HepG2 (cell line): Measurements from ENCODE around the gene PCGF5. TPM values are rescaled to one million over a fixed set of nuclear protein-coding genes. Genes with fewer than 3 reads are reported as not detected.

Source experiments
- AFF4 ChIP-seq: sonication (generic); formaldehyde crosslinking; IDR thresholded peaks from 2 replicates; pipeline ENCODE4 v1.4.0; 2020; ENCODE audit warnings: missing genetic modification reagents
- BRD4 ChIP-seq: sonication (generic); formaldehyde crosslinking; IDR thresholded peaks from 2 replicates; pipeline ENCODE4 v1.4.0; 2020; ENCODE audit warnings: missing genetic modification reagents
- CERS6 ChIP-seq: sonication (generic); formaldehyde crosslinking; IDR thresholded peaks from 2 replicates; pipeline ENCODE4 v1.5.0; 2020; ENCODE audit warnings: missing genetic modification reagents
- E2F2 ChIP-seq: sonication (generic); formaldehyde crosslinking; IDR thresholded peaks from 2 replicates; pipeline ENCODE4 v1.4.0; 2020; ENCODE audit warnings: missing genetic modification reagents, borderline replicate concordance
- FOSL1 ChIP-seq: sonication (generic); formaldehyde crosslinking; IDR thresholded peaks from 2 replicates; pipeline ENCODE4 v1.9.0; 2021; ENCODE audit warnings: missing genetic modification reagents, borderline replicate concordance
- HMGA1 ChIP-seq: sonication (generic); formaldehyde crosslinking; conservative IDR thresholded peaks from 2 replicates; pipeline ENCODE4 v1.4.0; 2020; ENCODE audit warnings: missing genetic modification reagents
- NBN ChIP-seq: fragments of 450-650 bp; conservative IDR thresholded peaks from 2 replicates; pipeline ENCODE4 v1.6.1; 2017
- PHF20 ChIP-seq: sonication (generic); formaldehyde crosslinking; IDR thresholded peaks from 2 replicates; pipeline ENCODE4 v1.5.0; 2020; ENCODE audit warnings: mild to moderate bottlenecking, missing genetic modification reagents
- PPARG ChIP-seq: conservative IDR thresholded peaks from 2 replicates; pipeline ENCODE4 v1.6.1; 2016; ENCODE audit warnings: missing biosample characterization, missing genetic modification reagents
- SP2 ChIP-seq: sonication (generic); formaldehyde crosslinking; IDR thresholded peaks from 2 replicates; pipeline ENCODE4 v1.5.1; 2020; ENCODE audit warnings: mild to moderate bottlenecking, missing genetic modification reagents
- ZKSCAN8 ChIP-seq: IDR thresholded peaks from 2 replicates; pipeline ENCODE4 v1.6.1; 2016; ENCODE audit warnings: borderline replicate concordance, missing genetic modification reagents, missing compliant biosample characterization
- ZNF12 ChIP-seq: sonication (generic); formaldehyde crosslinking; IDR thresholded peaks from 2 replicates; pipeline ENCODE4 v1.5.0; 2020; ENCODE audit warnings: missing genetic modification reagents
- ZNF281 ChIP-seq: sonication (generic); formaldehyde crosslinking; IDR thresholded peaks from 2 replicates; pipeline ENCODE4 v1.4.0; 2020; ENCODE audit warnings: missing genetic modification reagents, borderline replicate concordance
- ZNF335 ChIP-seq: sonication (generic); formaldehyde crosslinking; IDR thresholded peaks from 2 replicates; pipeline ENCODE4 v1.4.0; 2020; ENCODE audit warnings: missing genetic modification reagents
- ZNF460 ChIP-seq: sonication (generic); formaldehyde crosslinking; IDR thresholded peaks from 2 replicates; pipeline ENCODE4 v1.5.1; 2020; ENCODE audit warnings: missing genetic modification reagents, mild to moderate bottlenecking, borderline replicate concordance
- ZNF501 ChIP-seq: sonication (generic); formaldehyde crosslinking; IDR thresholded peaks from 2 replicates; pipeline ENCODE4 v1.5.1; 2020; ENCODE audit warnings: mild to moderate bottlenecking, moderate library complexity, missing genetic modification reagents
- ZNF598 ChIP-seq: sonication (generic); formaldehyde crosslinking; IDR thresholded peaks from 2 replicates; pipeline ENCODE4 v1.5.1; 2020; ENCODE audit warnings: mild to moderate bottlenecking, missing genetic modification reagents, borderline replicate concordance
- ZNF746 ChIP-seq: sonication (generic); formaldehyde crosslinking; IDR thresholded peaks from 2 replicates; pipeline ENCODE4 v1.8.0; 2022; ENCODE audit warnings: mild to moderate bottlenecking, missing genetic modification reagents
- ZNF782 ChIP-seq: sonication (generic); formaldehyde crosslinking; IDR thresholded peaks from 2 replicates; pipeline ENCODE4 v1.4.0; 2020; ENCODE audit warnings: missing genetic modification reagents, mild to moderate bottlenecking, borderline replicate concordance
- ZNF784 ChIP-seq: sonication (generic); formaldehyde crosslinking; IDR thresholded peaks from 2 replicates; pipeline ENCODE4 v1.5.1; 2020; ENCODE audit warnings: missing genetic modification reagents, mild to moderate bottlenecking, borderline replicate concordance
- polyA plus RNA-seq, 8 experiments: library from polyadenylated mRNA; depleted of rRNA in 3 of 8; stranded (reverse) in 7 of 8; unstranded in 1 of 8; fragments of >200 nt; fragmentation: Illumina TruSeq in 4 of 8; extraction: Trizol in 4 of 8; gene quantifications; 2 replicates each; pipeline versions ENCODE4 v1.2.1 to v1.2.3, GENCODE V29; 2011 to 2016; ENCODE audit warnings: low read depth in 4 of 8, missing spikeins in 1 of 8, mixed read lengths in 1 of 8; ENCODE audit not compliant: insufficient read depth in 1 of 8
- total RNA-seq, 5 experiments: library from RNA; depleted of rRNA; stranded (reverse); fragments of >200 nt; fragmentation: Illumina TruSeq; extraction: Trizol; gene quantifications; 2 replicates each; pipeline ENCODE4 v1.2.3, GENCODE V29; 2016; ENCODE audit warnings: low read depth in 1 of 5

The PCGF5 gene
- total and polyA plus RNA-seq, 2 of the 13 experiments (the other 11 are each of a cell fraction or from before 2014, with no cell fraction given), result 61.3 to 138 TPM

- TF ChIP-seq HMGA1 (CRISPR knock-in tag) (no peak), ZKSCAN8 (CRISPR knock-in tag) (no peak), ZNF281 (CRISPR knock-in tag) (peak; percentile 98), SP2 (CRISPR knock-in tag) (no peak), E2F2 (CRISPR knock-in tag) (no peak), NBN (no peak), PHF20 (no peak), AFF4 (CRISPR knock-in tag) (no peak), ZNF460 (no peak; the same call in 1 of the 2 replicates), FOSL1 (no peak), ZNF746 (no peak), ZNF782 (CRISPR knock-in tag) (no peak), BRD4 (no peak), ZNF784 (CRISPR knock-in tag) (no peak), ZNF335 (CRISPR knock-in tag) (no peak), ZNF598 (CRISPR knock-in tag) (no peak), ZNF501 (CRISPR knock-in tag) (no peak), CERS6 (CRISPR knock-in tag) (no peak), ZNF12 (no peak), PPARG (CRISPR knock-in tag) (peak; percentile 24; the same call in 1 of the 2 replicates)
Observed at GRCh38 chr10:91219371-91220193, 881 bp upstream of the PCGF5 start (continued).
